Suprapubic skin (tissue), 4 donors: Measurements from ENCODE around the gene DOHH.

Experiments used
- EP300 ChIP-seq: sonication (generic); formaldehyde crosslinking; IDR thresholded peaks from one replicate; pipeline ENCODE4 v1.6.1; 2017; ENCODE audit warnings: antibody characterized with exemption
- POLR2A ChIP-seq, 2 donors: fragments of 450-650 bp; IDR thresholded peaks; one replicate each; pipeline ENCODE4 v1.6.1; 2017; ENCODE audit warnings: antibody characterized with exemption in 2 of 2, mild to moderate bottlenecking in 2 of 2, moderate library complexity in 2 of 2
- POLR2AphosphoS5 ChIP-seq, 3 donors: sonication (generic); formaldehyde crosslinking; IDR thresholded peaks; one replicate each; pipeline ENCODE4 v1.6.1; 2017; ENCODE audit warnings: antibody characterized with exemption in 3 of 3
- TF ChIP-seq, protein P1 (sequence below), 2 donors: fragments of 200-600 bp in 1 of 2; fragments of 450-650 bp in 1 of 2; sonication (generic) in 1 of 2; IDR thresholded peaks; one replicate each; pipeline ENCODE4 v1.5.1; 2016 to 2019; ENCODE audit warnings: antibody characterized with exemption in 2 of 2, mild to moderate bottlenecking in 1 of 2, moderate library complexity in 1 of 2

DNA sequence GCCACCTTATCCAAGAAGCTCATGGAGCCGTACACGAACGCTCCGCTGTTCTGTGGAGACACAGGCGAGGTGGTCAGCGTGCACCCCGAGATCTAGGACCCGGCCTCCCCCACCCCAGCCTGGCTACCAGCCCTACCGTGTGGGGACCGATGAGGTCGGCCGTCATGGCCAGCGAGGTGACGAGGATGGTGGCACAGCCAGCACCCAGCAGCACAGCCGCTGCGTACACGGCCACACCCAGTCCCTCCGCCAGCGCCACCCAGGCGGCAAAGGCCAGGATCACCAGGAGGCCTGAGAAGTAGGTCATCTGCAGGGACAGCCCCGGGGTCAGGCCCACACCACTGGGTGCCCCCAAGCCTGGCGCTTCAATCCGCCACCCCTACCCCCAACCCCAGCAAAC, 45.6 kb upstream of the DOHH start:
- TF ChIP-seq, protein P1, sequence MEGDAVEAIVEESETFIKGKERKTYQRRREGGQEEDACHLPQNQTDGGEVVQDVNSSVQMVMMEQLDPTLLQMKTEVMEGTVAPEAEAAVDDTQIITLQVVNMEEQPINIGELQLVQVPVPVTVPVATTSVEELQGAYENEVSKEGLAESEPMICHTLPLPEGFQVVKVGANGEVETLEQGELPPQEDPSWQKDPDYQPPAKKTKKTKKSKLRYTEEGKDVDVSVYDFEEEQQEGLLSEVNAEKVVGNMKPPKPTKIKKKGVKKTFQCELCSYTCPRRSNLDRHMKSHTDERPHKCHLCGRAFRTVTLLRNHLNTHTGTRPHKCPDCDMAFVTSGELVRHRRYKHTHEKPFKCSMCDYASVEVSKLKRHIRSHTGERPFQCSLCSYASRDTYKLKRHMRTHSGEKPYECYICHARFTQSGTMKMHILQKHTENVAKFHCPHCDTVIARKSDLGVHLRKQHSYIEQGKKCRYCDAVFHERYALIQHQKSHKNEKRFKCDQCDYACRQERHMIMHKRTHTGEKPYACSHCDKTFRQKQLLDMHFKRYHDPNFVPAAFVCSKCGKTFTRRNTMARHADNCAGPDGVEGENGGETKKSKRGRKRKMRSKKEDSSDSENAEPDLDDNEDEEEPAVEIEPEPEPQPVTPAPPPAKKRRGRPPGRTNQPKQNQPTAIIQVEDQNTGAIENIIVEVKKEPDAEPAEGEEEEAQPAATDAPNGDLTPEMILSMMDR (IDR thresholded peaks at IDR 0.05), result no peak
- TF ChIP-seq POLR2A (IDR thresholded peaks at IDR 0.05) (no peak), POLR2AphosphoS5 (IDR thresholded peaks at IDR 0.05) (no peak), EP300 (no peak)
